GM21737 (cell line): ENCODE results near the gene POLA2.
"Not testable (repeated sequence)": the region's sequence is repeated elsewhere in the genome, so short reads cannot be mapped to it uniquely, and the experiment has no call there.

Experiments
- ATAC-seq: cut with Tn5 transposase; IDR thresholded peaks from one replicate; pipeline ENCODE4 v1.9.1; 2021; ENCODE audit warnings: mild to moderate bottlenecking, moderate library complexity; ENCODE audit not compliant: unreplicated experiment

The POLA2 gene

DNA sequence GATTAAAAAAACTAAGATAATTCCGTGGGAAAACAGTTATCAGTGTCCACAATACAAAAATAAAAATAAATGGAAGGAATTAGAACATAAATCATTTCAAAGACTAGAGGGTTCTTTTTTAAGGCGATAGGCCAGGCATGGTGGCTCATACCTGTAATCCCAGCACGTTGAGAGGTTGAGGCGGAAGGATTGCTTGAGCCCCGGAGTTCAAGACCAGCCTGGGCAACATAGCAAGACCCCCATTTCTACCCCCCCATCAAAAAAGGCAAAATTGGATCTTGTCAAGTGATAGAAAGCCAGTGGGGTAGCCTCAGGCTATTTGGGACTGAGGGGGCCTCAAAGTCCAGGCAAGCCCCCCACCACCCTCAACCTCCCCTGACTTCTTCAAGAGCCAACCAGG lies 20.6 kb upstream of the POLA2 start:
- ATAC-seq: no peak

DNA sequence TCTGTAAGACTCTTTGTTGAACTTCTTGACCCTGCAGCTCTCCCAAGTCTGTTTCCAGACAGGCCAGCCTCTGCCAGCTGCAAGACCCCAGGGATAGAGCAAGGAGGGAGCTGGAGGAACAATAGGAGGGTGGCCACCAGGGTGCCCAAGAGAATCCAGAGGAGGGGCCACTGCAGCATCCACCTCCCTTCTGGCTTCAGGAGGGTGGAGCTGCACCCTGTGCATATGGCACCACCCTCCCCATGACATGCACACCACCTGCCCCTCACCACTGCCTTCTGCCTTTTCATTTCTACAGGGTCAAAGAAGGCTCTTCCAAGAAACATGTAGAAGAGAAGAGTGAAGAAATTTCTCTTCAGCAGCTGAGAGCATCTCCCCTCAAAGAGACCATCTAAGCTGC lies 20.1 kb upstream of the POLA2 start:
- no peak for ATAC-seq

DNA sequence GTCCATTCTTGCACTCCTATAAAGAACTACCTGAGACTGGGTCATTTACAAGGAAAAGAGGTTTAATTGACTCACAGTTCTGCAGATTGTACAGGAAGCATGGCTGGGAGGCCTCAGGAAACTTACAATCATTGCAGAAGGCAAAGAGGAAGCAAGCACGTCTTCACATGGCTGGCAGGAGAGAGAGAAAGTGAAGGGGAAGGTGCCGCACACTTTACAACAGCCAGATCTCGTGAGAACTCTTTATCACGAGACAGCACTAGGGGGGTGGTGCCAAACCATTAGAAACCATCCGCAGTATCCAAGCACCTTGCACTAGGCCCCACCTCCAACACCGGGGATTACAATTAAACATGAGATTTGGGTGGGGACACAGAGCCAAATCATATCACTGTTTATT lies 19.4 kb upstream of the POLA2 start:
- ATAC-seq: no peak

DNA sequence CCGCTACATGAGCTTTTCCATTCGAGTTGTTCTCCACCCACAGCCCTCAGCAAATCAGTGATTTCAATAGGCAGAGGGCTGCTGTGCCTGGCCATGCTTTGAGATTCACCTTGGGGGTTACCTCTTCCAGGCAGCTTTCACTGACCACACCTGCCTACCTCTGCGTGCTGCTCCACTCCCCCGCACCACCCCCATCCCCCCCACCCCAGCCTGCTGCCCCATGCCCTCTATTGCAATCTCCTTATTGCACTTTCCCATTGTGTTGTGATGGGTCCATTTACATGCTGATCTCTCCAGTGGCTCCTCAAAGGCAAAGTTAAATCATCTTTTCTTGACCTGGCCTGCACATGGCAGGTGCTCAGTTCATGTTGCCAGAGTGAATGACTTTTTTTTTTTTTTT lies 18.0 kb upstream of the POLA2 start:
- ATAC-seq: no peak

DNA sequence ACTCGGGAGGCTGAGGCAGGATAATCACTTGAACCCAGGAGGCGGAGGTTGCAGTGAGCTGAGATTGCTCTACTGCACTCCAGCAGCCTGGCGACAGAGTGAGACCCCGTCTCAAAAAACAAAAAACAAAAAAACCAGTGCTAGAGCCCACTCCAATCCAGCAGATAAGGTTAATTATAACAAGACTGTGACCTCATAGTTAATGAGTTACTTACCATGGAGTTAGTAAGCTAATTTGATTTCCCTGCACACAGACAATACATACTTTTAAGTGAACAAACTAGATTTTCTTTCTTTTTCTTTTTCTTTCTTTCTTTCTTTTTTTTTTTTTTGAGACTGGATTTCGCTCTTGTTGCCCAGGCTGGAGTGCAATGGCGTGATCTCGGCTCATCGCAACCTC lies 16.7 kb upstream of the POLA2 start:
- not testable (repeated sequence) for ATAC-seq

DNA sequence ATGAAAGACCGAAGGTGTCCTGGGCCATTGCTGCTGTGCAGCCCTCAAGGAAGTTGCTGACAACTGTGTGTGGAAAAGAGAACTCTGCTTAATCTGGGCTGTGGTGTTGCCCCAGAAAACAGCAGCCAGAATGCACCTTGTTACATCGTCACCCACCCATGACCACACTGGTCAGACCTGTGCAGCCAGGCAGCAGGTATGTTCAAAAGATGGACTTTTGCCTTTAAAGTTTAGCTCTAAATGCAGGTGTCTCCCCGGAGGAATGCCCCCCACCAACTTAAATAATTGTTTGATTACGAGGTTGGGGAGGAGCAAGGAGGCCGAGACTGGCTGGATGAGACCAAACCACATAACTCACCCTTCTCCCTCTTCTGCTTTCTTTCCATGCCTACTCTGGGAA lies 15.3 kb upstream of the POLA2 start:
- ATAC-seq: no peak

DNA sequence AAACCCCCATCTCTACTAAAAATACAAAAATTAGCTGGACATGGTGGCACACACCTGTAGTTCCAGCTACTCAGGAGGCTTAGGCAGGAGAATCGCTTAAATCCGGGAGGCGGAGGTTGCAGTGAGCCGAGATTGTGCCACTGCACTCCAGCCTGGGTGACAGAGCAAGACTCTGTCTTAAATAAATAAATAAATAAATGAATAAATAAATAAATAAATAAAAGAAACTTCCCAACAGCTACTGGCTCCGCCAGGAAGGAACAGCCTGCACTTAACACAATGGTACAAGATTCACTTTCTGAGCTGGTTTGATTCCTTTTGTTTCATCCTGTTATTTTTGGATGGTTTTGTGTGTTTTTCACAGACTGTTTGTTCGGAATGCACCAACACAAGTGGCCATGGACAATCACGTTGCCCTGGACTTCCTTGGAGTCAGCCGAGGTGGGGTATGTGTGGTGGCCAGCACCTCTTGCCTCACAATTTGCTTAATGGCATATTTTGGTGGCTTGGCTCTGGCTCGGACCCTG lies 13.5 kb upstream of the POLA2 start:
- not testable (repeated sequence) for ATAC-seq

DNA sequence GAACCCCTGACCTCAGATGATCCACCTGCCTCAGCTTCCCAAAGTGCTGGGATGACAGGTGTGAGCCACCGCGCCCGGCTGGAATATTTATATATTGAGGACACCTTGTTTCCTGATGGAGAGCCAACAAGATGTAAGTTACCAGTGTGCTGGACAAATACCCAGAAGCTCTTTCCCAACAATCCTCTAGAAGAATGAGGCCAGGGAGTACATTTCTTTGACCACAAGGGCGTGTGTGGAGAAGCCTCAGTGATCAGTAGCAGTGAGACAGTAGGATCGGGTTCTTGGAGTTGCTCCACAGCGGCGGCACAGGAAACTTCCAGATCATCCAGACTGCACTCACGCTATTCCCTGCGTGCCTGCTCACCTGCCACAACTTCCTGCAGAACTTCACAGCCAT lies 10.3 kb upstream of the POLA2 start:
- ATAC-seq: no peak

DNA sequence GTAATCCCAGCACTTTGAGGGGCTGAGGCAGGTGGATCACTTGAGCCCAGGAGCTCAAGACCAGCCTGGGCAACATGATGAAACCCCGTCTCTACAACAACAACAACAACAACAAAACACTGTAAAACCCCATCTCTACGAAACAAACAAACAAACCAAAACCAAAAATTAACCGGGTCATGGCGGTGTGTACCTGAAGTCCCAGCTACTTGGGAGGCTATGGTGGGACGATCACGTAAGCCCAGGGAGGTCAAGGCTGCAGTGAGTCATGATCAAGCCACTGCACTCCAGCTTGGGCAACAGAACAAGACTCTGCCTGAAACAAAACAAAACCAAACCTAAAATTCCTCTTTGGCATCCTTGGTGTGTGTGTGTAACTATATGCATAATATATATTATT lies 7.0 kb upstream of the POLA2 start:
- no peak for ATAC-seq

DNA sequence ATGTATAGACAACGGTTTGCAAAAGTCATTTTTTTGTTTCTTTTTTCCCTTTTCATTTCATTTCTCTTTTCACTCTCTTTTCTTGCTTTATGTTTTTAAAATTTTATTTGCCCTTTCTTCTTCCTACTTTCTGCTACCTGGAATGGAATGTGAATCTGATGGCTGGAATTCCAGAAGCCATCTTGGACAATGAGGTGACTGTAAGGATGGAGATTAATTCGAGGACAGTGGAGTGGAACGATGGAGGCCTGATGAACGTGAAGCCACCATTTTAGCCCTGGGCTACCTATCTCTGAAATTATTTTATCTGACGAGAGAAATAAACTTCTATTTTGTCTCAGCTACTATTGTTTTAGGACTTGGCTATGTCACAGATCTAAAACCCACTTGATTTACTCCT lies 2.8 kb upstream of the POLA2 start:
- ATAC-seq: no peak

DNA sequence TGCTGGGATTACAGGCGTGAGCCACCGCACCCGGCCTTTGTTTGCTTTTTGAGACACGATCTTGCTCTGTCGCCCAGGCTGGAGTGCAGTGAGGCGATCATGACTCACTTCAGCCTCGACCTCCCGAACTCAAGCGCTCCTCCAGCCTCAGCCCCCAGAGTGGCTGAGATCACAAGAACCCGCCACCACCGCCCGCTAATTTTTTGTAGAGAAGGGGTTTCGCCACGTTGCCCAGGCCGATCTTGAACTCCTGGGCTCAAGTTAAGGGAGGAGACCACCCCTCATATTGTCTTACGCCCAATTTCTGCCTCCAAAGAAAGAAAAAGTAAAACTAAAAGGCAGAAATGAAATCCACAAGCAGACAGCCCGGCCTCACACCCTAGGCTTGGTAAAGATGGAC lies 1.5 kb upstream of the POLA2 start:
- ATAC-seq: no peak

DNA sequence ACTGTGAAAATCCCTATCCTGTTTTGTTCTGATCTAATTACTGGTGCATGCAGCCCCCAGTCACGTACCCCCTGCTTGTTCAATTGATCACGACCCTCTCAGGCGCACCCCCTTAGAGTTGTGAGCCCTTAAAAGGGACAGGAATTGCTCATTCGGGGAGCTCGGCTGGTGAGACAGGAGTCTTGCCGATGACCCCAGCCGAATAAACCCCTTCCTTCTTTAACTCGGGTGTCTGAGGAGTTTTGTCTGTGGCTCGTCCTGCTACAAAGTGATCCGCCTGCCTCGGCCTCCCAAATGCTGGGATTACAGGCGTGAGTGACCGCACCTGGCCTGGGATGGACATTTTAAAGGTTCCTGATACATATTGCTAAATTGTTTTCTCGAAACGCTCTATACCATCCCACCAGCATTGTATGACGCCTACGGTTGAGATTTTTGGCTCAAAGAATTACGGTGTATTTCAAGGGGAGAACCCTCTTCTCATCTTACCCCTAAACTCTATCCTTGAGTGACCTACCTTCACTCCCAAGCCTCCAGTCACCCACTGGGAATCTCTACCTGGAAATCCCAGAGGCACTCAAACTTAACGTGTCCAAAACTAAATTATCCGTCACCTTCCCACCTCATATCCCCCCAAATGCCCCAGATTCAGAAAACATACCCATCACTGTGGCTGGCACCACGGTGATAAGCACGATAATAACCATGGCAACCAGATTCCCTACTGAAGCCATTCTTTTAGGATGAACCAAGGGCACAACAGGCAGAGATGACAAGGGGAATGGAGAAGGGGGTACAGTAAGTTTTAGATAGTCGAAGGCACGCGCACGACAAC lies 789 bp upstream of the POLA2 start:
- ATAC-seq: no peak

DNA sequence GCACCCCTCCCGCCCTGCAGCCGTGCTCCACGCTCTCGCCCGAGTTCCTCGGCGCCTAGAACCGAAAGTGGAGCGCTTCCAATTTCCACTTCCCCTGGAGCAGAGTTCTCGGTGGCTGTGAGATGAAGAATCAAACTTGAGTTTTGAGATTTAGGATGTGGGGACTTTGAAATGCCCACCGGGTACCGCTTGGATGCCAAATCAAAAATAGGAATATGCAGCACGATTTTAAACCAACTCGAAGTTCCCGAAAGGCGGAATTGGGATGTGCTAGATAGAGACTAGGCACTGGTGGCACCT lies 569 bp downstream of the POLA2 start:
- no peak for ATAC-seq

DNA sequence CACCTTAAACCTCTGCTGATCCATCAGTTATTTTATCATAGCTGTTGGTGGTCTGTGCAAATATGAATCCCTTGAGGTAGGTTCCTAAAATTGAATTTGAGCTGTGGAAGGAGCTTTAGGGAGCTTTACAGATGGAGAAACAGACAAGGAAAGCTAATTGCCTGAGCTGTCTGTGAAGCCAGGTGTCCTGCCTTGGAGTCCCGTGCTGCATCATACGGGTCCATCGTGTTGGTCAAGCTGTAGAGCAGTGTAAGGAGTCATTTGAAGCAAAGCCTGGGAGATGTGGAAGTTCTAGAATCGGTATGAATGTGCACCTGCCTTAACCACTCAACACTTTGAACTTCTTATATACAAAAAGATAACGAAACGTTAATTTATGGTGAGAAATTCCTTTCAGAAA lies 1.0 kb downstream of the POLA2 start:
- ATAC-seq: no peak

DNA sequence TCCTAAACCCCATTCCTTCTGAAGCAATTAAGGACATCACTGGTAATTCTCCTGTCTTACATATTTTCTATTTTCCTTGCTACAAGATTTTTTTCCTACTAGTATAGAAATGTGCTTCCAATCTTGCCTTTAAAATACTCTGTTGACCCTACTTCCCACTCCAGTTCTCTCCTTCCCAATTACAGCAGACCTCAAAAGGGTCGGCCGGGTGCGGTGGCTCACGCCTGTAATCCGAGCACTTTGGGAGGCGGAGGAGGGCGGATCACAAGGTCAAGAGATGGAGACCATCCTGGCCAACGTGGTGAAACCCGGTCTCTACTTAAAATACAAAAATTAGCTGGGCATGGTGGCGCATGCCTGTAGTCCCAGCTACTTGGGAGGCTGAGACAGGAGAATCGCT lies 3.0 kb downstream of the POLA2 start:
- ATAC-seq: not testable (repeated sequence)

DNA sequence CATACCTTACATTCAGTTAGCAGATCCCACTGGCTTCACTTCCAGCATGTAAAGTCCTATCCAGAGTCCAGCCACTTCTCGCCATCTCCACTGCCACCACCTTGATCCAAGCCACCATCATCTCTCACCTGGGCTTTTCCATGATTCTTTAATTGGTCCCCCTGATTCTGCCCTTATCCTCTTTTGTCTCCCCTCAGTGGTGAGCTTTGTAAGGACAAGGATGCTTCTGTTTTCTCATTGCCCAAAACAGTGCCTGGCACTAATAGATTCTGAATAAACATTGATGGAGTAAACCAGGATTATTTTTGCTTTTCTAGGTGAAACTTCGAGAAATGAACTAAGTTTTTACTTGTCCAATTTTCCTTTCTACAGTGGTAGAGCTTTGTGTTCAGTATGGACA lies 4.4 kb downstream of the POLA2 start:
- ATAC-seq: no peak

DNA sequence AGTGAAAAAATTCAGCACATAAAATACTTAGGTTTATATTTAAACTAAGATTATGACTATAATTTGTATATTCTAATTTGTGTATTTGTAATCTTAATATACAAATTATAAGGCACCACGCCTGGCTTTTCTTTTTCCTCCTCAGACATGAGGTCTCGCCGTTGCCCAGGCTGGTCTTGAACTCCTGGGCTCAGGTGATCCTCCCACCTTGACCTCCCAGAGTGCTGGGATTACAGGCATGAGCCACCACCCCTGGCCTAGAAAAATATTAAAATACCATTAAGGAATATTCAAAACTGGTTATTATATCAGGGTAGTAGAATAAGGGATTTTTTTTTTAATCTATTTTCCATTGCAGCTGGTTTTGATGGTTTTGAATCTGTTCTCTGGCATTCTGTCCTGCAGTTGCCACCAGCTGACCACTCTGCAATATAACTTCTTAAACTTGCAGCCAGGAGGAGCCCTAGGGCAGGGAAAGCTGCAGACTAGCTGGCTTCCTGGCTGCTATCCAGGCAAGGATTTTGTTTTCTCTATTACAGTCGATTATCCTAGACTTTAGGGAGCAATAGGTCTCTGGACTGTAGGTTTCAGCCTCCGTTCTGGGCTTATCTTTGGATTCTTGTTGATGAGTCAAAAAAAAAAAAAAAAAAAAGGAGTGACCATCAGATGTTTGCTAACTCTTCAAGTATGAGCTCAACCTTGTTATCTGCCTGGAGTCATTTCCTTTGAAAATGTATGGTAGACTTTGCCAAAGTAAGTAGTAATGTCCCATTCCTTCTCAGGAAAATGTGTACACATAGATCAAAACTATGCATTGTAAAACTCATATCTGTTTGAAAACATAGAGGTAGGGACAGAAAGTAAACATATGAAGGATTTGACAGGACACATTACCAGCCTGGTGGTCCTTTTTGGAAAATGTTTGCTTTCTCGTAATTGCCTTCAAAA lies 13.2 kb downstream of the POLA2 start:
- no peak for ATAC-seq

DNA sequence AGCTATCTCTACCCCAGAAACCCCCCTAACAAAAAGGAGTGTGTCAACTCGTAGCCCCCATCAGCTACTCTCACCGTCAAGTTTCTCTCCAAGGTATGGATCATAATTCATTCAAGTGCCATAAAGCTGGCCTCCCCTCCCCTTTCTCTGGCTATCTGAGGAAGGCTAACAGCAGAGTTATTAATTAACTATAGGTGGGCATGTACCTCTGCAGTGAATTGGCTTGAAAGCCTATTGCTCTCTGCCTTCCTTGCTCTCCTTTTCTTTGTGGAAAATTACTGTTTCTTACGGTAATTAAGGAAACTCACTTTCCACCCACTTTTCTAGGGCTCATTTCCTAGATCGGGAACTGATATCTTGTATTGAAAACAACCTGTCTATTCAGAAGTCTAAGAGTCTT lies 14.1 kb downstream of the POLA2 start:
- no peak for ATAC-seq

DNA sequence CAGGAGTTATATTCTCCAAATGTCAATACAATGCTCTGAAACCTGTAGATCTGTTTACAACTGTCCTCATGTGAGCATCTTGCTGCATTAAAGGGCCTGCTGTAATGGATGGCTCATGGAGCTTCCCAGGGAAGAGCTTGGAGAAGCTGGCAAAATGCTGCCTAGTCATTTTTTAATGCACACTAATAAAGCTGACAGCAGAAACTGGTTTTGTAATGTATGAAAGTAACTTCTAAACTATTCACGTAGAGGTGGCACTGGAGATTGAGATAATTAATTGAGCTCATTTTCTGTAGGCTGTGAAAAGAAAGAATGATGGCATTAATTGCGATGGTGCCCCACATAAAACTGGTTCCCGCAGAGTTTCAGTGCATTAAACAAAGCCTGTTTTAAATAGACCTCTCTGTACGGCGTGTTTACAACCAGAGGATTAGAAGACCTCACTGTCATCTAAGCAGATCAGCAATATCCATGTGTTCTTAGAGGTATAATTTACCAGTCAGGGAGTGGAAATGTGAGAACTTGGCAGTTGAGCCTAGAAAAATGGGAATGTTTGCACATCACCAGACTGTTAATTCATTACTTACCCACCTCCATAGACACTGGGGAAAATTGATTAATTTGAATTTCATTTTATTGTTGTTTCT lies 16.0 kb downstream of the POLA2 start:
- ATAC-seq: no peak

DNA sequence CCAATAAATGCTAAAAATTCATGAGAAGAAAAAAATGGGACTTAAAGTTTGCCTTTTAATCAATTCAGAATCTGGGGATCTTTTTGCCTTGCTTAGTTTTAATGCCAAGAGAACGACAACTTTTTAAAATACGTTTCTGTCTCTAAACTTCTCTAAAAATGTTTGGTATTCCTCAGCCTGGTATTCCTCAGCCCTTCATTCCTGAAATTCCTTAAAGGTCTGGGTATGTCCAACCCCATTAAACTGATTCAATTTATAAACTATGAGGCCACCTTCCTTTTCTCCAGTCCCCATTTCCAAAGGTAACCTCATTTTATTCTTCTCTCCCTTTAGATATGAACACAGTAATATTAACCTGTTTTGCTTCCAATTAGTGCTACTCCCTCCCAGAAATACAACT lies 16.6 kb downstream of the POLA2 start:
- no peak for ATAC-seq

DNA sequence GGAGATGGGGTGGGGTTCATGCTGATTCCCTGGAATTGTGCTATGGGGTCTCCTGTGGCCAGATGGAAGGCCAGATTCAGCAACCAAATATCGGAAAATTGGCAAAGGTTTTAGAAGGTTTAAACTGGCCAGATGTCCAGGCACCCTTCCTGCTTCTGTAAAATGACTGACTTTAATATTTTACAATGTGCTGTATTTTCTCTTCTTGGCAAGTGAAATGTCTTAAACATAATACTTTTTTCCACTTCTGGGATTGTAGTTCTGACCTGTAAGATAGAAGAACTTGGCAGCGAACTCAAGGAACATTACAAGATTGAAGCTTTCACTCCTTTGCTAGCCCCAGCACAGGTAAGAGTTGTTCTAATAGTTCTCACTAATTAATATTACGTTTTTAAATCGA lies 17.5 kb downstream of the POLA2 start:
- no peak for ATAC-seq
